ENCODE results near the gene SPP1.

DNA sequence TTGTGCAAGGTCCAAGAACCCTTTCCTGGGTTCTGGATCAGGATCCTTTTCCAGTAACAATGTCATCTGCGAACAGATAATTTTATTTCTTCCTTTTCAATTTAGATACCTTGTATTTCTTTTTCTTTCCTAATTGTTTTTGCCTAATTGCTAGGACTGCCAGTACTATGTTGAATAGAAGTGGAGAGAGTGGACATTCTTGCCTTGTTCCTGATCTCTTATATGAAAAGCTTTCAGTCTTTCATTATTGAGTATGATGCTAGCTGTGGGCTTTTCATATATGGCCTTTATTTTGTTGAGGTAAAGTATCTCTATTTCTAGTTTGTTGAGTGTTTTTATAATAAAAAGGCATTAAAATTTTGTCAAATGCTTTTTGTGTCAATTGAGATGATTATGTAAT lies 42.2 kb upstream of the SPP1 start:
- TF ChIP-seq POLR2AphosphoS5 (IDR thresholded peaks at IDR 0.05; ENCODE audit: borderline replicate concordance, low read depth, low read length) (no peak), EZH2 (IDR thresholded peaks at IDR 0.05) (no peak)

Measured in SK-N-MC (cell line).